Left ventricle myocardium inferior (tissue), 1 donor: ENCODE measurements around the gene NT5DC4. TPM values are rescaled to one million over a fixed set of nuclear protein-coding genes. Genes with fewer than 3 reads are reported as not detected.

Source experiments
- DNase-seq: peaks from one replicate; pipeline ENCODE4 v3.0.0-alpha.2; 2020
- H3K27ac ChIP-seq: fragments of 200-600 bp; replicated peaks from 2 replicates; pipeline ENCODE4 v1.8.0; 2021
- H3K27me3 ChIP-seq: fragments of 200-600 bp; 2 replicates; pipeline ENCODE4 v1.8.0; 2021; ENCODE audit warnings: low read depth
- H3K36me3 ChIP-seq: fragments of 200-600 bp; 2 replicates; pipeline ENCODE4 v1.8.0; 2021
- H3K4me1 ChIP-seq: fragments of 200-600 bp; 2 replicates; pipeline ENCODE4 v1.8.0; 2021
- H3K4me3 ChIP-seq: fragments of 200-600 bp; 2 replicates; pipeline ENCODE4 v1.8.0; 2021; ENCODE audit warnings: mild to moderate bottlenecking, moderate library complexity
- H3K9me3 ChIP-seq: fragments of 200-600 bp; replicated peaks from 2 replicates; pipeline ENCODE4 v1.8.0; 2021
- CTCF ChIP-seq: fragments of 200-600 bp; IDR thresholded peaks from 2 replicates; pipeline ENCODE4 v1.8.0; 2021; ENCODE audit warnings: antibody characterized with exemption, mild to moderate bottlenecking, borderline replicate concordance
- intact Hi-C: fragments of 100-400 bp; cut with micrococcal nuclease; formaldehyde crosslinking; loops from one replicate; pipeline ENCODE4 v1.11.0; 2022
- total RNA-seq: library from RNA; stranded (reverse); fragmentation: NEBNext Ultra II Directional; extraction: Animal tissue kit (Norgen Biotek cat#: 25700); gene quantifications from one replicate; pipeline ENCODE4 v1.2.1, GENCODE V29; 2021
- donor health status: DM: no; HTN: yes; CAD: no; lungs with severe emphysema.

Gene NT5DC4
- total RNA-seq, 1 donor from 2014 or later, result not detected

GRCh38 chr2:112756207-112756606 lies 35.4 kb downstream of the NT5DC4 start:
- Histone ChIP-seq H3K36me3 (no peaks in the 10 kb centered on the region), H3K9me3 (no peaks in the 10 kb centered on the region), H3K27me3 (peaks cover 5% of the 10 kb centered on the region), H3K27ac (no peak overlapping the region), H3K4me1 (no peaks in the 10 kb centered on the region), H3K4me3 (no peak overlapping the region)
- no peak for TF ChIP-seq CTCF
- DNase-seq, result no peak
- intact Hi-C loops, result loop anchor here (10.0 kb wide), 1 partner anchor 129 kb away; no protein-coding TSS in a partner anchor

GRCh38 chr2:112757265-112757664 lies 36.4 kb downstream of the NT5DC4 start:
- H3K27me3 ChIP-seq, result peaks cover 5% of the 10 kb centered on the region
- no peak for TF ChIP-seq CTCF
- H3K27ac ChIP-seq, result no peak overlapping the region
- intact Hi-C loops, result loop anchor here (10.0 kb wide), 1 partner anchor 128 kb away; no protein-coding TSS in a partner anchor
- no peaks in the 10 kb centered on the region for H3K9me3 ChIP-seq
- H3K36me3 ChIP-seq, result no peaks in the 10 kb centered on the region
- H3K4me3 ChIP-seq, result no peak overlapping the region
- H3K4me1 ChIP-seq, result no peaks in the 10 kb centered on the region
- DNase-seq, result no peak

- H3K4me3 ChIP-seq, result no peak overlapping the region
- intact Hi-C loops, result loop anchor here (10.0 kb wide), 1 partner anchor 126 kb away; no protein-coding TSS in a partner anchor
These were observed 37.9 kb downstream of the NT5DC4 start for GRCh38 chr2:112758711-112759110.

GRCh38 chr2:112760149-112760548 lies 39.3 kb downstream of the NT5DC4 start:
- TF ChIP-seq CTCF, result no peak
- Histone ChIP-seq H3K27ac (no peak overlapping the region), H3K4me1 (peaks cover 13% of the 10 kb centered on the region), H3K9me3 (no peaks in the 10 kb centered on the region), H3K4me3 (no peak overlapping the region), H3K36me3 (no peaks in the 10 kb centered on the region), H3K27me3 (no peaks in the 10 kb centered on the region)
- intact Hi-C loops, result no loop called here
- no peak for DNase-seq

More at GRCh38 chr2:112758711-112759110, 37.9 kb downstream of the NT5DC4 start:
- Histone ChIP-seq H3K36me3 (no peaks in the 10 kb centered on the region), H3K27me3 (peaks cover 2% of the 10 kb centered on the region), H3K27ac (no peak overlapping the region), H3K4me1 (peaks cover 1% of the 10 kb centered on the region), H3K9me3 (no peaks in the 10 kb centered on the region)
- DNase-seq, result no peak
- TF ChIP-seq CTCF, result no peak

- Histone ChIP-seq H3K4me3 (no peak overlapping the region), H3K27ac (no peak overlapping the region), H3K9me3 (no peaks in the 10 kb centered on the region), H3K36me3 (no peaks in the 10 kb centered on the region), H3K4me1 (peaks cover 16% of the 10 kb centered on the region), H3K27me3 (no peaks in the 10 kb centered on the region)
- intact Hi-C loops, result no loop called here
- no peak for TF ChIP-seq CTCF
- no peak for DNase-seq
These were observed 41.5 kb downstream of the NT5DC4 start for GRCh38 chr2:112762276-112762675.
